GM12874 (cell line): ENCODE data around the gene TENM3.

ENCODE experiments used
- TF ChIP-seq, protein P1 (sequence below): IDR thresholded peaks from 2 replicates; pipeline ENCODE4 v1.5.1; 2011; ENCODE audit warnings: low read depth, mild to moderate bottlenecking, control low read depth, low read length, moderate library complexity; ENCODE audit not compliant: insufficient read depth

Gene TENM3

DNA sequence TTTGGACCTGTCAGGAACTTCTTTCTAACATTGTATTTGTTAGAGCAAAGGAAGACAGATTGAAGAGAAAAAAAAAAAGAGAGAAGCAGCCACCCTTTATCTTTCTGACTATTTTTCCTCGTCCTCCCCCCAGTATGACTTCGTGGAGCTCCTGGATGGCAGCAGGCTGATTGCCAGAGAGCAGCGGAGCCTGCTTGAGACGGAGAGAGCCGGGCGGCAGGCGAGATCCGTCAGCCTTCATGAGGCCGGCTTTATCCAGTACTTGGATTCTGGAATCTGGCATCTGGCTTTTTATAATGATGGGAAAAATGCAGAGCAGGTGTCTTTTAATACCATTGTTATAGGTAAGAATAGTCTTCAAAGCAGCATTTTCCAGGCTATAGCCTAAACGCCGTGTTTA, 436.3 kb downstream of the TENM3 start:
- TF ChIP-seq, protein P1, sequence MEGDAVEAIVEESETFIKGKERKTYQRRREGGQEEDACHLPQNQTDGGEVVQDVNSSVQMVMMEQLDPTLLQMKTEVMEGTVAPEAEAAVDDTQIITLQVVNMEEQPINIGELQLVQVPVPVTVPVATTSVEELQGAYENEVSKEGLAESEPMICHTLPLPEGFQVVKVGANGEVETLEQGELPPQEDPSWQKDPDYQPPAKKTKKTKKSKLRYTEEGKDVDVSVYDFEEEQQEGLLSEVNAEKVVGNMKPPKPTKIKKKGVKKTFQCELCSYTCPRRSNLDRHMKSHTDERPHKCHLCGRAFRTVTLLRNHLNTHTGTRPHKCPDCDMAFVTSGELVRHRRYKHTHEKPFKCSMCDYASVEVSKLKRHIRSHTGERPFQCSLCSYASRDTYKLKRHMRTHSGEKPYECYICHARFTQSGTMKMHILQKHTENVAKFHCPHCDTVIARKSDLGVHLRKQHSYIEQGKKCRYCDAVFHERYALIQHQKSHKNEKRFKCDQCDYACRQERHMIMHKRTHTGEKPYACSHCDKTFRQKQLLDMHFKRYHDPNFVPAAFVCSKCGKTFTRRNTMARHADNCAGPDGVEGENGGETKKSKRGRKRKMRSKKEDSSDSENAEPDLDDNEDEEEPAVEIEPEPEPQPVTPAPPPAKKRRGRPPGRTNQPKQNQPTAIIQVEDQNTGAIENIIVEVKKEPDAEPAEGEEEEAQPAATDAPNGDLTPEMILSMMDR: no peak

DNA sequence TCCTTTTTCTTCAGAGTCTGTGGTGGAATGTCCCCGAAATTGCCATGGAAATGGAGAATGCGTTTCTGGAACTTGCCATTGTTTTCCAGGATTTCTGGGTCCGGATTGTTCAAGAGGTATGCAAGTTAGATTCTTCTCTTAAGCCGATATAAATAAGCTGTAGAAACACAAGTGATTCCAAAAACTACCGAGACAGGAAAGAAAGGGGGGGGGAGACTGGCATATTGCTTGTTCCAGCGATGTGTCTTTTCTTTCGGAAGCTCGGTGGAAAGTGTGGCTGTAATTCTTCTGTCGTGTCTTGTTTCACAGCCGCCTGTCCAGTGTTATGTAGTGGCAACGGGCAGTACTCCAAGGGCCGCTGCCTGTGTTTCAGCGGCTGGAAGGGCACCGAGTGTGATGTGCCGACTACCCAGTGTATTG, 437.0 kb downstream of the TENM3 start:
- TF ChIP-seq, protein P1: no peak

DNA sequence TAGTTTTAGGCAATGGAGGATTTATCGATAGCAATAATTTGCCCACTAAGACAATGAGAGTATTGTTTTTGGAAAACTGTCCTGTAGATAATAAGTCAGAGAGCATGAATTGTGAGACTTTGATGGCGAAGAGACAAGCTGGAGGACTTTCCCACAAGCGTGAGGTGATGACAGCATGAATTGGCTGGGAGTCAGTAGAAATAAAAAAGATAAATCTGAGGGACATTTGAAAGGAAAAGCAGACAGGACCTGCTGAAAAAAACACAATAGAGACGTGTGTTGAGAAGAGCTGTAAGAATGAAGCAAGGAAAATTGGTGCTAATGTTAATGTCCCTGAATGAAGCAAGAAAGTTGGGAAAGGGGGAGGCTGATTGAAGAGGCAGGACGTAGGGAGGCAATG, 440.5 kb downstream of the TENM3 start:
- TF ChIP-seq, protein P1: no peak

DNA sequence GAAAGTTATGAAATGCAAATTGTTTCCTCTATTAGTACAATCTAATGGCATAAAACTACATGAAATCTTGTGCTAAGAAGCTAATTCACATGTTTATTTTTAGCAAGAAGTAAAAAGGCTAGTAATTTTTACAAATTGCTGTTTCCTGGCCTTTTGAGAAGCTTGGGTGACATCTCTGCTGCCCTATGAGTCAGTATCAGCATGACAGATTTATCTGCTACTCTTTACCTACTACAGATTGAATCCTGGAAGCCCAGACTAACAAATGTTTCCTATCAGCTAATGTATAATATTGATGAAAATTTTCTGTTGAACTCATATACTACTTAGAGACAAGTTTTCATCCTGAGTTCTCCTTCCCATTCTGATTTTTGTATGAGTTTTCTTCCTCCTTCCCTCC, 441.6 kb downstream of the TENM3 start:
- TF ChIP-seq, protein P1: no peak

DNA sequence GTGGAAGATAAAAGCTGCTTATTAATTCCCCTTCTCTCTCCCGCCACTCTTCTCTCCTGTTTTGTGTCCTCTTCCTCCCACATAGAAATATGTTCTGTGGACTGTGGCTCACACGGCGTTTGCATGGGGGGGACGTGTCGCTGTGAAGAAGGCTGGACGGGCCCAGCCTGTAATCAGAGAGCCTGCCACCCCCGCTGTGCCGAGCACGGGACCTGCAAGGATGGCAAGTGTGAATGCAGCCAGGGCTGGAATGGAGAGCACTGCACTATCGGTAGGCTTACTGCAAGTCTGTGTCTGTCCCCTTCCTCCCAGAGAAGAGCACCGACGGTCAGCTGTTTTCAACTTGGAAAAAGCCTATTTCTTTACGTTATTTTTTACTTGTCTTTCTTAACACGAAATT, 444.9 kb downstream of the TENM3 start:
- TF ChIP-seq, protein P1: no peak

DNA sequence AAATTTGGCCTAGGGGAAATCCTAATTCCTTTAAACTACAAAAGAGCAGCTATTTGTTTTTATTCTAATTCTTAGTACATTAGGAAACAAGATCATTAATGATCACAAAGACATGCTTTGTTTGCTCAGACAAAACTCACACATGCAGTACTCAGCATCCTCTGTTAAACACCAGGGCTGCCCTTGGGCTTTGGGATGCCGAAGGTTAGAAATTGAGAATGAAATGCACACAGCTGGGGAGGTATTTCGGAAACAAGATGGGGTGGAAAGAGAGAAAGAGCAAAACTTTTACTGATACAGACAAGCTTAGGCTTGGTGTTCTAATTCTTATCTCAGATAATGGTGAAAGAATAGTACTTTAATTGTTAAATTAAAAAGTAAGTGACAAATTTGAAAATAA, 451.3 kb downstream of the TENM3 start:
- TF ChIP-seq, protein P1: no peak

DNA sequence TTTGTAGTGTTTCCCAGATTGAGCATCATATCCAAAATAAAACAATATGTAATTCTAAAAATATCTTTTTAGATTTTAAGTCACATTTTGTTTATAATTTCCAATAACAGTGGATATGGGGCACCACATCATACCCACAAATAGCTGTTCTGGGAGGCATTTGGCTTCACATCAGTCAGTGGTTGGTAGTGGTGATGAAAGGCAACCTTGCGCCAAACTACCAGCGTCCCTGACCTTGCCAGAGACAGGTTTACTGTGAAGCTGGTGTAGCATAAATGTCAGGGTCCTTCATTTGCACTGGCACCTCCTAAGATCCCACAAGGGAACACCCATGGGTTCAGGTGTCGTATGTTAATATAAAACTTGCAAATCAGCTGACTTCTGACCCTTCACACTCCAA, 451.8 kb downstream of the TENM3 start:
- TF ChIP-seq, protein P1: no peak

DNA sequence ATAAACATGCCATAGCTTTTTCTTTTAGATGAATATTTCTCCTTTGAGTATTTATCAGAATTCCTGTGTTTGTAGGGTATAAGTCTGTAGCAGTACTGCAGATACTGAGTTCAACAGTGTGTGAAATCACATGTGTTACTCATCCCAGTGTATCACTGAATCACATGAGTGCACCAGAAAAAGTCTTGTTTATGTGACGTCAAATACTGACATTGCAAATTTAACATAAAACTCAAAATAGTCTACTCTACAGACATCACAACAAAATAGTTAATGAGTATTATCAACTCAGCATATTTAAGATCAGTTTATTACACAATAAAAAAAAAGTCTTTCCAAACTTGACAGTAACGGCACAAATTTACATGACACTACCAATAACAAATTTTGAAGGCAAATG, 452.6 kb downstream of the TENM3 start:
- TF ChIP-seq, protein P1: no peak
